HG03196 (cell line): ENCODE data around the gene SPOPL.
"Not testable (repeated sequence)": the region's sequence is repeated elsewhere in the genome, so short reads cannot be mapped to it uniquely, and the experiment has no call there.

Experiments
- ATAC-seq: cut with Tn5 transposase; IDR thresholded peaks from one replicate; pipeline ENCODE4 v1.9.1; 2021; ENCODE audit not compliant: unreplicated experiment

SPOPL gene

DNA sequence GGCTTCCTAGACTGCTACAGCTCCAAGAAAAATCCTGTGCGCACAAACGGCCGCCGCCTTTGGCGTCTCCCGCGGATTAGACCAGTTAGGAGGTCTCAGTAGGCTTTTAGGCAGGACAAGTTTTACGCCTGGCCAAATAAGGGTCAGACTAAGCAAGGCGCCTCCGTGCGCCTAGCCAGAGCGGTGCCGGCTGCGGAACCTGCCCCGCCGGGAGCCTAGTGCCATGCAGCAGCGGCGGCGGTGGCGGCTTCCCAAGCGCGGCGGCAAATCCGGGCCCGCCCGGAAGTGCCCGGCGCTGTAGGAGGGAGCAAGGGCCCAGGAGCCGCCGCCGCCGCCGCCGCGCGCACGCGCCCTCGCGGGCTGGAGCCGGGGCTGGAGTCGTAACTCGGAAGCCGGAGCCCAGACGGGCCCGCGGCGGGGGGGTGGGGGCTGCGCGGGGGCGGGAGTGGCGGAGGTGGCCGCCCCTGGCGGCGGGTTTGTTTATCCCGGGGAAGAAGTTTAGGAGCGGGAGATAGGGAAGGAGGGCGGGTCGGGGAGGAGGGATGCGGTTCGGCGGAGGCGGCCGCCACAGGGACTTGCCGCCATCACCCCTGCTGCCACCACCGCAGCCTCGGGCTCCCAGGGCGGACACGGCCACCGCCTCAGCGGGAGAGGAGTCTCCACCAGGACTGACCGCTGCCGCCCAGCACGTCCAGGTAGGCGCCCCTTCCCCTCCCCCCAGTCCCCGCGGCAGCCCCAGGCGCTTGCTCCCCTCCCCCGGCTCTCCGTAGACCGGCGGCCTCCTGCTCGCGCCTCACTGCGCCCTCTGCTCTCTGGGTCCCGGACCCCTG is at the start of gene SPOPL:
TSS of gene SPOPL (plus strand) at position 346 of the 830 bp plus-strand sequence. CDS start 48,447 bp downstream, outside the sequence.
- peak; percentile 79 for ATAC-seq

DNA sequence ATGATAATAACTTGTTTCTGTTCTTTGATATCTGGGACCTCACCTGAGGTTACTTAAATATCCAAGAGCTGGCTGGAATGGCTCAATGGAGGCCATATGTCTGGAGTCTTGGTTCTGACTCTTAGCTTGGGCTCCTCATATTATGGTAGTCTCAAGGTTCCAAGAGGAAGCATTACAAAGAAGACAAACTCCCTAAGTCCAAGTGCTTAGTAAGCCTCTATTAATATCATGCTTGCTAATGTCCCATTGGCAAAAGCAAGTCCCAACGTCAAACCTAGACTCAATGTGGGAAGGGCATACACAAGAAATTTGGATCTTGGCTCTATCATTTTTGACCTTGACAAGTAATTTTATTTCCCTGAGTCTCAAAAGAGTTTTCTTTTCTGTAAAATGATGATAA is 49.2 kb upstream of the SPOPL start:
- no peak for ATAC-seq

DNA sequence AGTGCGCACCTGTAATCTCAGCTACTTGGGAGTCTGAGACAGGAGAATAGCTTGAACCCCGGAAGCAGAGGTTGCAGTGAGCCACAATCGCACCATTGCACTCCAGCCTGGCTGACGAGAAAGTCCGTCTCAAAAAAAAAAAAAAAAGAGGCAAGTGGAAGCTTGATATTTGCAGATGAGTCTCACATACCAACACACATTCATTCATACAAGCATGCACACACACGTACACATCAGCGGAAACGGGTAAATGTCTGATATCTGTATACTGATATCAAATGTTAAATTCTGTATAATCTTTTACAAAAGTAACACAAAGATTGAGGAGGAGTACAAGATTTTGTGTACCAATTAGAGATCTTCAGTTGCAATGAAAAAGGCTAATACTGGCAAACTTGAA is 47.8 kb upstream of the SPOPL start:
- ATAC-seq: no peak

DNA sequence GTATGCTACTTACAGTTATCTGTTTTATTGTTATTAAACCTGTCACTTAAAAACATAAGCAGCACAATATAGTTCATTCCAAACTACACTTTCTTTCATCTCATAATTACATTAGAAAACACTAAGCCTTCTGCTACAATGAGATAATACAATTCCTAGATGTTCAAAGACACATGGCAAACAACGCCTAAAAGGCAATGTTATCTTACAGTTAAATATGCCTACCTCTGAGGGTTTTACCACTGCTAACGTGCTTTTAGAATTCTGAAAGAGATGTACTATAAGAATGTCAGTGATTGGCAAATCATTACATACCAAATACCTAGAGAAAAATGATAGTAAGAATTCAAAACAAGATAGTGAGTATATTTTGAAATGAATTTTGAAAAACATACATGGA is 46.8 kb upstream of the SPOPL start:
- no peak for ATAC-seq

DNA sequence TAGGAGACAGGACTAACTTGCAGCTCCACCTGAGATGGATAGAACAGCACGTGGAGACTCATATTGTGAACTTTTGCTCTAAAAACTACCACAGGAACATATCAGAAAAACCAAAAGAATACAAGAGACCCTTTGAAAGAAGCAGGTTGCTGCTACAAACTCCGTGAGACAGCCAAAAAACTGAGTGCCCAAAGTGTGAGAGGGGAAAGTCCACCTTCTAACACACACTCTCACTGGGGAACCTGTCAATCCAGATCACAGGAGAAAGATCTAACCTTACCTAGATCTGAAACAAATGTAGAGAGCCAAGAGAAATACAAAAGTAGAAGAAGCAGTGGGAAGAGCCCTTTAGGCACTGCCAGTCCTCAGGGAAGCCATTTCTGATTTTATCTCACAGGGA is 46.3 kb upstream of the SPOPL start:
- ATAC-seq: no peak

DNA sequence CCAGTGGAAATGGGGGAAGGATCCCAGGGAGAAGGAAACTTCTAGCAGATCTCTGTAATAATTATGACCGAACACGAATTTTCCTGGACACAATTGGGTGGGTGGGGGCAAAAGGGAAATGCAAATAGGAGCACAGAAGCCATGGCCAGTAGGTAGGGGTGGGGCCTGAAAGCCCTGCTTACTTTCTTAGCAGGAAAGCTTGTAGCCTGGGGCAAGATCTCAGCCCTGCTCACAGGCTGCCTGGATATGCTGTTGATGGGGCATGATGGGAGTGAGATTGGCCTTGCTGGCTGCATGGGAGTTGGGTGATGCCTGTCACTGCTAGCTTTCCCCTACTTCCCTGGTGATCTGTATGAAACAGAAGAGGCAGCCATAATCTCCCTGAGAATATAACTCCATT is 45.9 kb upstream of the SPOPL start:
- no peak for ATAC-seq

DNA sequence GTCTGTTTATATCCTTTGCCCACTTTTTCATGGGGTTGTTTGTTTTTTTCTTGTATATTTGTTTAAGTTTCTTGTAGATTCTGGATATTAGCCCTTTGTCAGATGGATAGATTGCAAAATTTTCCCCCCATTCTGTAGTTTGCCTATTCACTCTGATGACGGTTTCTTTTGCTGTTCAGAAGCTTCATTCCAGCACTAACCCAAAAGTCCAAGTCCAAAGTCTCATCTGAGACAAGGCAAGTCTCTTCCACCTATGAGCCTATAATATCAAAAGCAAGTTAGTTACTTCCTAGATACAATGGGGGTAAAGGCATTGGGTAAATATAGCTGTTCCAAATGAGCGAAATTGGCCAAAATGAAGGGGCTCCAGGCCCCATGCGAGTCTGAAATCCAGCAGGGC is 38.9 kb upstream of the SPOPL start:
- not testable (repeated sequence) for ATAC-seq

DNA sequence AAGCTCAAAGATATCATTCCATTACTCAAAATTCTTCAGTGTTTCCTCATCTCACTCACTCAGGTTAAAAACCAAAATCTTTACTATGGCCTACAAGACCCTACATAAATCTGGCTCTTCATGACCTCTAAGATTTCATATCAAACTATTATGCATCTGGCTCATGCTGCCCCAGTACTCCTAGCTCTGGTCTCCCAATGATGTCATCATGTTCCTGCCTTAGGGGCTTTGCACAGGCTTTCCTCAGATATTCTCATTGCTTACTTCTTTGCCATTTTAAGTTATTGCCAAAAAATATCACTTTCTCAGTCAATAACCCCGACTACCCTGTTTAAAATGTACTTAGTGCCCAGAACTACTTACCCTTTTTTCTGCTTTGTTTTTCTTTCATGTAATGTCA is 33.0 kb upstream of the SPOPL start:
- no peak for ATAC-seq

DNA sequence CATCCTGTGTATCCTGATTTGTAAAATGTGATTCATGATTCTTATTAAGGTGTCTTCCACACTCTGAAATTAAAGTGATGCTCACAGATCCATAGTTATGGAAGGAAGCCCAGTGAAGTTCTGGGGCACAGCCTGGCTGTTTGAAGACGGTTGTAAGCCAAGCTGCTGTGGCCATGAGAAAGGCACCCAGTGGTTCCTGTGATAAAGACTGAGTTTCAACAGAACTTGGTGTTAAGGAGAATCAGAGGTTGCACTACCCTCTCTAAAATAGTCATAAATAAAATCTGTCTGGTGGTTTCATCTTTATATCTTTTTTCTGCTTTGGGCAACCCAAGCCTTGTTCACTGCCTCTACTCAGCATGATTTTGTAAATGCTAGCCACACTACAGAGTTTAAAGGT is 32.2 kb upstream of the SPOPL start:
- no peak for ATAC-seq

DNA sequence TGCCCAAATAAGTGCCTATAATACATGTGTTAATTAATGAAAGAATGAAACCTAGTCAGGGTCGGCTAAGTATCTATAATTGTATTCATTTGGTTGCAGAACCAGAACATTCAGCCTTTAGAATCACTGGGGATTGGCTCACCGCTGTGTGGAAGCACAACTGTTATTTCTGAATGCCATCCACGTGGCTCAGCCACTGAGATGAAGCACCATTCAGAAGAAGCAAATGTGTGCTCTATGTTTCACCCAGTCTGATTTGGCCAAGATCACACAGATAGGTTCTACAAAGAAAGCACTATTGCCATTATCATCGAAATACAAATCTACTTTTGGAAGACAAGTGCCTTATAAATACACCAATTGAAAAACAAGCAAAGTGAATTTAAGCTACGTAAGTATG is 30.6 kb upstream of the SPOPL start:
- no peak for ATAC-seq

DNA sequence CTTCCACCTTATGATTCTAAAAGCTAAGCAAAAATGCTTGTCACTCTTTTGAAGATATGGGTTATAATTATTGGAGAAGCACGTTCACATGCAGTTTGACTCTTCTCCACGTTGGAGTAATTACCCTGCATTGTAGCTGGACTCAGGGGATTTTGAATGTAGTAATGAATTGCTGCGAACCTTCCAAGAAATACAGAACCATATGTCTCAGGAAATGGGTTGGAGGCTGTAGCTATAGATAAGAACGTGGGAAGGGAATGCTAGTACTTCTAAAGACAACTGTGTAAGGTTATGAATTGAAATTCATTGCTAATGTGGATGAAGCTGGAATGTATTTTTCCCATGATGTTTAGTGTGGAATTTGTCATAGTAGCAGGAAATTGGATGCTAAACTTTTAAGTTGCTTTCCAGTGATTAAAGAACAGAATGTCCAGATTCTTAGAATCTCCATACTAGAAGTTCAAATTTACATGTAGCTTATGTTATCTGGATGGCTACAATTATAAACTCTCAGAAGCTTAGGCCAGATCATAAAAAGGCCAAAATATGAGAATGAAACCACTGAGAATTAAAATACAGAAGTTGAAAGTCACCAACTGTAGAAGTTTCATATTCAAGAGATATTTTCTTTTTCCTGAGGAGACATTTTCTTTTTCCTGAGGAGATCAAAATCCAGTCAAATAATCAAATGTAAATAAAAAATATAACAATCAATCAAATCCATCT is 27.3 kb upstream of the SPOPL start:
- ATAC-seq: no peak

DNA sequence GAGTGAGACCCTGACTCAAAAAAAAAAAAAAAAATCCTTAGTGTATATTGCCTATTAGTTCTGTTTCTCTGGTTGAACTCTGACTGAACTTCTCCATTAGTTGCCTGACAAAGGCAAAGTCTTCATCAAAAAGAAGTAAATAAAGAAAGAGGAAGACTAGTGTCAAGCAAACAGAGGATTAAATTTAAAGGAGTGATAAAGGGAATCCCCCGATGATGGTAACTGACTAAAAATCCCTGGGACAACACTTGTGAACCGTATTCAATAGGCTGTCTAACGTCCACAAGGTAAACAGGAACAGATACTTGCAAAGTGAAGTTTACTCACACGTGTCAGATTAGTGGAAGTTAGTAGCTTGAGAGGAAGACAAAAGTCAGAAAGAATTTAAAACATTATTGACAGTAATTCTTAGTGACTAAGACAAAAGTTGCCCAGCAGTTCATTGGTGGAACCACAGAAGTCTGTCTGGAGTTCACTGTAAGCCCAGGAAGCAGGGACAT is 26.2 kb upstream of the SPOPL start:
- peak; percentile 77 for ATAC-seq

DNA sequence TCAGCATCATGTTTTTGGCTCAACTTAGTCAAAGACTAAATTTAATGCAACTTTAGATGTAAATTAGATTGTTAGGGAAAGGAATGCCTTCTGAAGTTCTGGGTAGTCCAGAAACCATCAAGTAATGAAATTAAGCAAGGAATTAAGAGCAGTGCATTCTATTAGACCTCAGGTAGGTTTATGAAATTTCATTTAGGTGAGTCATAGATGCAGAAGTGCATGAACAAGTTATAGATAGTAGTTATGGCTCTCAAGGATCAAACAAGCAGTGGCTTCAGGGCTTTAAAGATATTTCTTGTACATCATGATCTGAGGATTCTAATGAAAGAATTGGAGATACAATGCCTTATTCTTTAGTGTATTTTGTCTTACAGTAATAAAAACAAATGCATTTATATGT is 25.4 kb upstream of the SPOPL start:
- ATAC-seq: no peak

DNA sequence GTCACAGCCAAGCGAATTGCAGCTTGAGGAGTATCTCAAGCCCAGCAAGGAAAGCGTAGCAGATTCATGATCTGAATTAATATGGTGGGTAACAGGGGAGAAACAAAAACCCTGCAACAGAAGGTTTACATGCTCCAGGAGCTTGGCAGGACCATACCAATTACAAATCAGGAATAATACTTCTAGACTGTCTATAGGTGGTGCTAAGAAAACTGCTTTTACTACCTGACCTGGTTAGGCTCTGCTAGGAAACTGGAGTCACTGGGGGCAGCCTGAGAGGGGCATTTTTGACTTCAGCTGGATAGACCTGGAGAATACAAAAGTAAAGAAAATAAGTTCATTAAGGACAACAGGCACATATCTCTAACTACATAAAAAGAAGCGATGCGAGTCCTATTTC is 24.6 kb upstream of the SPOPL start:
- no peak for ATAC-seq

DNA sequence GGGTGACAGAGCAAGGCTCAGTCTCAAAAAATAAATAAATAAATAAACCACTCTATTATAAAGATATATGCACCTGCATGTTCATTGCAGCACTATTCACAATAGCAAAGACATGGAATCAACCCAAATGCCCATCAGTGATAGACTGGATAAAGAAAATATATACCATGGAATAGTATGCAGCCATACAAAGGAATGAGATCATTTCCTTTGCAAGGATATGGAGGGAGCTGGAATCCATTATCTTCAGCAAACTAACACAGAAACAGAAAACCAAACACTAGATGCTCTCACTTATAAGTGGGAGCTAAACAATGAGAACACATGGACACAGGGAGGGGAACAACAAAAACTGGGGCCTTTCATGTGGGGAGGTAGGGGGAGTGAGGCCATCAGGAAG is 18.8 kb upstream of the SPOPL start:
- not testable (repeated sequence) for ATAC-seq

DNA sequence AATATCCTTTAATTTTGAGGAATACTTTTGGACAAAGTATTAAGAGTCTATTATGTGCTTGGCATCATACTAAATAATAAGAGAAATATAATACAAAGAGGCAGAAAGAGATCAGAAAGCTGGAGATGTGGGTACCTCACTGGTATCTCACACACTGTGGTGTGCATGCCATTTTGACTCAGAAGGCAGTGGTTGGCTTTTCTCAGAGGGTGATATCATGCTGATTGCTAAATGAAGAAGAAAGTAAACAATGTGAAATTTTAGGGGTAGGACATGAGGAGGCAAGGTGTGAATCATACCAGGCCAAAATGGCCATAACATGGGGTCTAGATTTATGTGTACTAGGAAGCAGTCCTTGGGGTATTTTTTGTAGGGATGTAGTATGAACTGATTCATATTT is 16.6 kb upstream of the SPOPL start:
- no peak for ATAC-seq

DNA sequence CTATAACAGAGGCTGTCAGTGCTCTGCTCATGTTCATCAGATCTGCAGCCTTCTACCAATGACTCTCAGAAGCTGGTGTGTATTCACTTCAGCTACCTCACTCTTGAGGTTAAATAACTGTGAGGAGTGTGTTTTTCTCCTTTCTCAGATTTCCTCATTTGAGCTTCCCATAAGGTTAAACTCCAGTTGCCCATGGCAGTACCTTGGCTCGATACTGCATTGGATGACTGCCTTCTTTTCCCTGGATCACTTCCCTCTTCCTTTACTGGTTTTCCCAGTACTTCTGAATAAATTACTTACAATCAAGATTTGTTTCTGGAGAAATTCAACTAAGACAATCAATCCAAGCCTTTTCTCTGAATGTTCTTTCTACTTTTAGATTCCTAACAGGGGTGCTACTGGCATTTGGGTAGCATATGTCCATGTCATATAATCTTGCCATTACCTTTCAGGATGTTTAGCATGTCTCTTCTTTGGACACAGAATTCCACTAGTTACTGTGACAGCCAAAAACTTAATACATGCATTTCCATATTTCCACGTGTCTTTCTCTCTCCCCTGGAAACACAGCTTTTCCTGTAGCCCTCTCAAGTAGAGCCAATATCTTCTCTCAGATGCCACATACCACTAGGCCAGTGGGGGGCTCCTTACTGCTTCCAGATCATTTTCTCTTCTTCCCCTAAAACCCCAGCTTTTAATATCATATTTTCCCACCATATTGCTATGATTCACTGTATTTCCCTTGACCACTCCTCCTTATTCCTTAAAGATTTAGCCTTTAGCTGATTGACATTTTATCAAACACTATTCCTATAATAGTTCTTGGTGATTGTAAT is 15.0 kb upstream of the SPOPL start:
- ATAC-seq: no peak

DNA sequence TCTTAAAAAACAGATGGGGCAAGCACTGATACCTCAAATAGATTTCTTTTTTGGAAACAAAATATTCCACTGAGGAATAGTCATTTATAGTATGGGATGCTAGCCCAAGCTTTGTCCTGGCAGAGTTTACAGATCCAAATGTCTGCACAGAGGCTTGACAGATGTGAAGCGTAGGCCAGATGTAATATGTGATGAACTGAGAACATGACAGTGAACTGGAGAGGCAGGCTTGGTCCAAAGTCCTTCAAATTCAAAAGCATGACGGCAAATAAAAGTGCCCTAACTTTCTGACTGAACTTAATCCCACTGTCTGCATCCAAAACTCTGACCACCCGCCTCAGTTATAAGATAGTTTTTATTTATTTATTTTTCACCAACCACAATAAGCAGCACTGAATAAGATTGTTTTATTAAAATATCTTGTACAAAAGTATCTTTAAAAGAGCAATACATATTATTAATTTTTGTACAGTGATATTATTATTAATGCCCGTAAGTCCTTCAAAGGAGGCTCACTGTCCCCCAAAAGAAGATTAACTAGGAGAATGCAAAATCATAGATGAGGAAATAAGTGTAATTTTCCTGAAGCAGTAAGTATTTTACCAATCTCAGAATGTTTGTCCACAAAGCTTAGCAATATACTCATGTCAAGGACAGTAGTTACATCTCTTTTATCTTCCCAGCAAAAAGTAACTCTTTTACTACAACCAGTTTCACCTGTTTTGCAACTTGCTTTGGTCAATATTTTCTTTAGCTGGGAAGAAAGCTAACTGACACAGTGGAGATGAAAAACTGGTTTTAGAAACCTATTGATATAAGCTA is 10.7 kb upstream of the SPOPL start:
- no peak for ATAC-seq

DNA sequence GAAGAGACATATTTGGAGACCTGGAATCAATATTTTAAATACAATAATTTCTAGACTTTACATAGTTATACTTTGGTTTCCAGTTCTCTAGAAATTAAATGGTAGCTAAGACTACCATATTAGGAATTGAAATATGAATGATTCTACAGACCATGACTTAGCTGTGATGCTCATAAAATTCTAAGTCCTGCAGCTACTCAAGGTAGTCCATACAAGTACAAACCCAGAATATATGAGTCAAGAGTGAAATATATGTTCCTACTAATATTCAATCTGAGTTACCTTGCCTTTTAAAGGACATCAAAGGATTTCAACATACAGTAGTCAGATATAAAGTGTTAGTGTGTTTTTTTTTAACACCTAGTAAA is 10.1 kb upstream of the SPOPL start:
- ATAC-seq: no peak

DNA sequence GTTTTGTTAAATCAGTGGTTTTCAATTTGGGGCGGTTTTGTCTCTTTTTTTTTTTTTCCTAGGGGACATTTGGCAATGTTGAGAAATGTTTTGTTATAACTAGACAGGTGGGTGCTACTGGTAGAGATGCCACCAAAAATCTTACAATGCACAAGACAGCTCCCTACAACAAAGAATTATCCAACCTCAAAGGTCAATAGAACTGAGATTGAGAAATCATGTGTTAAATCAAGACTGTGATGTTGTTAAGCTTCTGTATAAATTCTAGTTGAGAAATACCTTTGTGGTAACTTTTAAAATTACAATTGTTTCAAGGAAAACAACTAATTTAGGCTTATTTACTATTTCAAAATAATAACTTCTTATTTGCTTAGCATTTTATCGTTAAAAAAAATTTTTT is 9.4 kb upstream of the SPOPL start:
- ATAC-seq: no peak

DNA sequence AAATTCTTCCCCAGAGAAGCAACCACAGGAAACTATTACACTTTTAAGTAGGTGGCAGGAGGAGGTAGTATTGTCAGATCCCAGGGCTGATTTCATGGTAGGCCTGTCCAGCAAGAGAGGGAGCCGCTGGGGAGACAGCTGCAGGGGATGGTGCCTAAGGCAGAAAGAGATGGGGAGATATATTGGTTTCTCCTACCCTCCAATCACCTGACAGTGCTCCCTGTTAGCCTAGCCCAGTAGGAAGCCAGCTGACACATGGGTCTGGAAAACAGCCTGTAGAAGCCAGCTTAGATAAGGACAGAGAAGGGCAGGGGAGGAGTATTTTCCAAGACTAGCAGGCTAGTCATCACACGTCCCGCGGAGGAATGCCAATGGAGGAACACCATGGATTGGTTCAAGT is 8.2 kb upstream of the SPOPL start:
- no peak for ATAC-seq
